HepG2 (cell line): Measurements from ENCODE around the gene GLTPD2. TPM values are rescaled to one million over a fixed set of nuclear protein-coding genes. Genes with fewer than 3 reads are reported as not detected.
A peak's percentile ranks its signal among the peaks of the same experiment; 100 is the strongest.

Experiments
- EEA1 ChIP-seq: sonication (generic); formaldehyde crosslinking; IDR thresholded peaks from 2 replicates; pipeline ENCODE4 v1.5.1; 2020; ENCODE audit warnings: mild to moderate bottlenecking, missing genetic modification reagents, borderline replicate concordance
- IRF2 ChIP-seq: IDR thresholded peaks from 2 replicates; pipeline ENCODE4 v1.6.1; 2018; ENCODE audit warnings: missing genetic modification reagents, missing compliant biosample characterization
- KAT7 ChIP-seq: IDR thresholded peaks from 2 replicates; pipeline ENCODE4 v1.6.1; 2018; ENCODE audit warnings: borderline replicate concordance, missing compliant biosample characterization
- KLF15 ChIP-seq: sonication (generic); formaldehyde crosslinking; IDR thresholded peaks from 2 replicates; pipeline ENCODE4 v1.8.1; 2023; ENCODE audit warnings: borderline replicate concordance, mild to moderate bottlenecking, inconsistent platforms, missing genetic modification reagents, mixed read lengths
- TP53 ChIP-seq: sonication (generic); formaldehyde crosslinking; conservative IDR thresholded peaks from 2 replicates; pipeline ENCODE4 v1.4.0; 2020; ENCODE audit warnings: missing genetic modification reagents
- ZFP41 ChIP-seq: sonication (generic); formaldehyde crosslinking; IDR thresholded peaks from 2 replicates; pipeline ENCODE4 v1.4.0; 2020; ENCODE audit warnings: mild to moderate bottlenecking, missing genetic modification reagents, borderline replicate concordance
- ZNF230 ChIP-seq: sonication (generic); formaldehyde crosslinking; IDR thresholded peaks from 2 replicates; pipeline ENCODE4 v1.4.0; 2020; ENCODE audit warnings: mild to moderate bottlenecking, missing genetic modification reagents
- ZNF235 ChIP-seq: sonication (generic); formaldehyde crosslinking; IDR thresholded peaks from 2 replicates; pipeline ENCODE4 v1.8.1; 2023; ENCODE audit warnings: mild to moderate bottlenecking, missing genetic modification reagents, borderline replicate concordance
- ZNF264 ChIP-seq: sonication (generic); formaldehyde crosslinking; IDR thresholded peaks from 2 replicates; pipeline ENCODE4 v1.4.0; 2020; ENCODE audit warnings: missing genetic modification reagents
- polyA plus RNA-seq, 8 experiments: library from polyadenylated mRNA; depleted of rRNA in 3 of 8; stranded (reverse) in 7 of 8; unstranded in 1 of 8; fragments of >200 nt; fragmentation: Illumina TruSeq in 4 of 8; extraction: Trizol in 4 of 8; gene quantifications; 2 replicates each; pipeline versions ENCODE4 v1.2.1 to v1.2.3, GENCODE V29; 2011 to 2016; ENCODE audit warnings: low read depth in 4 of 8, missing spikeins in 1 of 8, mixed read lengths in 1 of 8; ENCODE audit not compliant: insufficient read depth in 1 of 8
- total RNA-seq, 5 experiments: library from RNA; depleted of rRNA; stranded (reverse); fragments of >200 nt; fragmentation: Illumina TruSeq; extraction: Trizol; gene quantifications; 2 replicates each; pipeline ENCODE4 v1.2.3, GENCODE V29; 2016; ENCODE audit warnings: low read depth in 1 of 5
- TF ChIP-seq, protein P1 (sequence below): sonication (generic); formaldehyde crosslinking; IDR thresholded peaks from 2 replicates; pipeline ENCODE4 v1.4.0; 2020; ENCODE audit warnings: missing genetic modification reagents, borderline replicate concordance
- TF ChIP-seq, protein P2 (sequence below), 2 experiments: sonication (generic) in 1 of 2; formaldehyde crosslinking in 1 of 2; IDR thresholded peaks; 2 replicates each; pipeline versions ENCODE4 v1.4.0 to v1.6.1; 2016 to 2020; ENCODE audit warnings: borderline replicate concordance in 1 of 2, low read depth in 1 of 2, mild to moderate bottlenecking in 1 of 2, missing genetic modification reagents in 1 of 2
- TF ChIP-seq, protein P3 (sequence below): sonication (generic); formaldehyde crosslinking; IDR thresholded peaks from 2 replicates; pipeline ENCODE4 v1.5.1; 2020; ENCODE audit warnings: missing genetic modification reagents, mild to moderate bottlenecking, borderline replicate concordance
- TF ChIP-seq, protein P4 (sequence below): sonication (generic); formaldehyde crosslinking; IDR thresholded peaks from 2 replicates; pipeline ENCODE4 v1.4.0; 2020; ENCODE audit warnings: missing genetic modification reagents, borderline replicate concordance
- TF ChIP-seq, protein P5 (sequence below): IDR thresholded peaks from 2 replicates; pipeline ENCODE4 v1.6.1; 2016; ENCODE audit warnings: mild to moderate bottlenecking, missing biosample characterization, missing genetic modification reagents

GLTPD2 gene
- total and polyA plus RNA-seq, 2 of the 13 experiments (the other 11 are each of a cell fraction or from before 2014, with no cell fraction given), result 7.5 to 12.9 TPM

DNA sequence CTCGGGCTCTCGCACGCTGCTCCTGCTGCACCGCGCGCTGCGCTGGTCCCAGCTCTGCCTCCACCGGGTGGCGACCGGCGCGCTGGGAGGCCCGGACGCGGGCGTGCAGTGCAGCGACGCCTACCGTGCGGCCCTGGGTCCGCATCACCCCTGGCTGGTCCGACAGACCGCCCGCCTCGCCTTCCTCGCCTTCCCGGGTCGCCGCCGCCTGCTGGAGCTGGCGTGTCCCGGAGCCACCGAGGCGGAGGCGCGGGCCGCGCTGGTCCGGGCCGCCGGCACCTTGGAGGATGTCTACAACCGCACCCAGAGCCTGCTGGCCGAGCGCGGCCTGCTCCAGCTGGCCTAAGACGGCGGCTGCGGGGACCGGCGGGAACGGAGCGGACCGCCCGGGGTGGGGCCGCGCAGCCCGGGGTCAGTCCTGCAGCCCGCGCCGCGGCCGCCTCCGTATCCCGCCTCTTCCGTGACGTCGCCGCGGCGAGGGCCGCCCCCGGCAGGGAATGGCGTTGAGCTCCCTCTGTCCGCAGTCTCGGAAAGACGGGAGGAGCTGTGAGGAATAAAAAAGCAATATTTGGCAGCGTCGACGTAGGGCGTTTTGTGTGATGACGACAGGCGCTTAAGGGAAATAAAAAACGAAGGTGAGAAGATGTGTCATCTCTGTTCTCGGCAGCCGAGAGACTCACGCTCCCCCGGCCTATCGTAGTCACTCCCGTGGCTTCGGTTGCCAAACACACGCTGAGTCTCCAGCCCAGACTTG is 1.4 kb downstream of the GLTPD2 start (continued):
- TF ChIP-seq, protein P1, sequence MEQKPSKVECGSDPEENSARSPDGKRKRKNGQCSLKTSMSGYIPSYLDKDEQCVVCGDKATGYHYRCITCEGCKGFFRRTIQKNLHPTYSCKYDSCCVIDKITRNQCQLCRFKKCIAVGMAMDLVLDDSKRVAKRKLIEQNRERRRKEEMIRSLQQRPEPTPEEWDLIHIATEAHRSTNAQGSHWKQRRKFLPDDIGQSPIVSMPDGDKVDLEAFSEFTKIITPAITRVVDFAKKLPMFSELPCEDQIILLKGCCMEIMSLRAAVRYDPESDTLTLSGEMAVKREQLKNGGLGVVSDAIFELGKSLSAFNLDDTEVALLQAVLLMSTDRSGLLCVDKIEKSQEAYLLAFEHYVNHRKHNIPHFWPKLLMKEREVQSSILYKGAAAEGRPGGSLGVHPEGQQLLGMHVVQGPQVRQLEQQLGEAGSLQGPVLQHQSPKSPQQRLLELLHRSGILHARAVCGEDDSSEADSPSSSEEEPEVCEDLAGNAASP (CRISPR knock-in tag), result no peak; the same call in 1 of the 2 replicates
- TF ChIP-seq ZFP41 (CRISPR knock-in tag) (no peak), IRF2 (no peak), KAT7 (0 out of 2 replicates have a peak, but pooled peaks have one; percentile 64), ZNF264 (CRISPR knock-in tag) (0 out of 2 replicates have a peak, but pooled peaks have one; percentile 16), KLF15 (no peak; the same call in 1 of the 2 replicates), ZNF235 (0 out of 2 replicates have a peak, but pooled peaks have one; percentile 47), EEA1 (peak; percentile 73; the same call in 1 of the 2 replicates), TP53 (CRISPR knock-in tag) (no peak; the same call in 1 of the 2 replicates), ZNF230 (no peak)
- TF ChIP-seq, protein P2, sequence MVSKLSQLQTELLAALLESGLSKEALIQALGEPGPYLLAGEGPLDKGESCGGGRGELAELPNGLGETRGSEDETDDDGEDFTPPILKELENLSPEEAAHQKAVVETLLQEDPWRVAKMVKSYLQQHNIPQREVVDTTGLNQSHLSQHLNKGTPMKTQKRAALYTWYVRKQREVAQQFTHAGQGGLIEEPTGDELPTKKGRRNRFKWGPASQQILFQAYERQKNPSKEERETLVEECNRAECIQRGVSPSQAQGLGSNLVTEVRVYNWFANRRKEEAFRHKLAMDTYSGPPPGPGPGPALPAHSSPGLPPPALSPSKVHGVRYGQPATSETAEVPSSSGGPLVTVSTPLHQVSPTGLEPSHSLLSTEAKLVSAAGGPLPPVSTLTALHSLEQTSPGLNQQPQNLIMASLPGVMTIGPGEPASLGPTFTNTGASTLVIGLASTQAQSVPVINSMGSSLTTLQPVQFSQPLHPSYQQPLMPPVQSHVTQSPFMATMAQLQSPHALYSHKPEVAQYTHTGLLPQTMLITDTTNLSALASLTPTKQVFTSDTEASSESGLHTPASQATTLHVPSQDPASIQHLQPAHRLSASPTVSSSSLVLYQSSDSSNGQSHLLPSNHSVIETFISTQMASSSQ (IDR thresholded peaks at IDR 0.05; ENCODE audit: low read depth), result no peak
- TF ChIP-seq, protein P2 (CRISPR knock-in tag; IDR thresholded peaks at IDR 0.05; ENCODE audit: borderline replicate concordance), result peak; percentile 87
- TF ChIP-seq, protein P3, sequence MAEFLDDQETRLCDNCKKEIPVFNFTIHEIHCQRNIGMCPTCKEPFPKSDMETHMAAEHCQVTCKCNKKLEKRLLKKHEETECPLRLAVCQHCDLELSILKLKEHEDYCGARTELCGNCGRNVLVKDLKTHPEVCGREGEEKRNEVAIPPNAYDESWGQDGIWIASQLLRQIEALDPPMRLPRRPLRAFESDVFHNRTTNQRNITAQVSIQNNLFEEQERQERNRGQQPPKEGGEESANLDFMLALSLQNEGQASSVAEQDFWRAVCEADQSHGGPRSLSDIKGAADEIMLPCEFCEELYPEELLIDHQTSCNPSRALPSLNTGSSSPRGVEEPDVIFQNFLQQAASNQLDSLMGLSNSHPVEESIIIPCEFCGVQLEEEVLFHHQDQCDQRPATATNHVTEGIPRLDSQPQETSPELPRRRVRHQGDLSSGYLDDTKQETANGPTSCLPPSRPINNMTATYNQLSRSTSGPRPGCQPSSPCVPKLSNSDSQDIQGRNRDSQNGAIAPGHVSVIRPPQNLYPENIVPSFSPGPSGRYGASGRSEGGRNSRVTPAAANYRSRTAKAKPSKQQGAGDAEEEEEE, result no peak
- TF ChIP-seq, protein P4, sequence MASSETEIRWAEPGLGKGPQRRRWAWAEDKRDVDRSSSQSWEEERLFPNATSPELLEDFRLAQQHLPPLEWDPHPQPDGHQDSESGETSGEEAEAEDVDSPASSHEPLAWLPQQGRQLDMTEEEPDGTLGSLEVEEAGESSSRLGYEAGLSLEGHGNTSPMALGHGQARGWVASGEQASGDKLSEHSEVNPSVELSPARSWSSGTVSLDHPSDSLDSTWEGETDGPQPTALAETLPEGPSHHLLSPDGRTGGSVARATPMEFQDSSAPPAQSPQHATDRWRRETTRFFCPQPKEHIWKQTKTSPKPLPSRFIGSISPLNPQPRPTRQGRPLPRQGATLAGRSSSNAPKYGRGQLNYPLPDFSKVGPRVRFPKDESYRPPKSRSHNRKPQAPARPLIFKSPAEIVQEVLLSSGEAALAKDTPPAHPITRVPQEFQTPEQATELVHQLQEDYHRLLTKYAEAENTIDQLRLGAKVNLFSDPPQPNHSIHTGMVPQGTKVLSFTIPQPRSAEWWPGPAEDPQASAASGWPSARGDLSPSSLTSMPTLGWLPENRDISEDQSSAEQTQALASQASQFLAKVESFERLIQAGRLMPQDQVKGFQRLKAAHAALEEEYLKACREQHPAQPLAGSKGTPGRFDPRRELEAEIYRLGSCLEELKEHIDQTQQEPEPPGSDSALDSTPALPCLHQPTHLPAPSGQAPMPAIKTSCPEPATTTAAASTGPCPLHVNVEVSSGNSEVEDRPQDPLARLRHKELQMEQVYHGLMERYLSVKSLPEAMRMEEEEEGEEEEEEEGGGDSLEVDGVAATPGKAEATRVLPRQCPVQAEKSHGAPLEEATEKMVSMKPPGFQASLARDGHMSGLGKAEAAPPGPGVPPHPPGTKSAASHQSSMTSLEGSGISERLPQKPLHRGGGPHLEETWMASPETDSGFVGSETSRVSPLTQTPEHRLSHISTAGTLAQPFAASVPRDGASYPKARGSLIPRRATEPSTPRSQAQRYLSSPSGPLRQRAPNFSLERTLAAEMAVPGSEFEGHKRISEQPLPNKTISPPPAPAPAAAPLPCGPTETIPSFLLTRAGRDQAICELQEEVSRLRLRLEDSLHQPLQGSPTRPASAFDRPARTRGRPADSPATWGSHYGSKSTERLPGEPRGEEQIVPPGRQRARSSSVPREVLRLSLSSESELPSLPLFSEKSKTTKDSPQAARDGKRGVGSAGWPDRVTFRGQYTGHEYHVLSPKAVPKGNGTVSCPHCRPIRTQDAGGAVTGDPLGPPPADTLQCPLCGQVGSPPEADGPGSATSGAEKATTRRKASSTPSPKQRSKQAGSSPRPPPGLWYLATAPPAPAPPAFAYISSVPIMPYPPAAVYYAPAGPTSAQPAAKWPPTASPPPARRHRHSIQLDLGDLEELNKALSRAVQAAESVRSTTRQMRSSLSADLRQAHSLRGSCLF (CRISPR knock-in tag), result no peak
- TF ChIP-seq, protein P5, sequence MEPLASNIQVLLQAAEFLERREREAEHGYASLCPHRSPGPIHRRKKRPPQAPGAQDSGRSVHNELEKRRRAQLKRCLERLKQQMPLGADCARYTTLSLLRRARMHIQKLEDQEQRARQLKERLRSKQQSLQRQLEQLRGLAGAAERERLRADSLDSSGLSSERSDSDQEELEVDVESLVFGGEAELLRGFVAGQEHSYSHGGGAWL (CRISPR knock-in tag), result no peak; the same call in 1 of the 2 replicates
